NCI-H2081 (cell line): ENCODE results near the gene VSTM2B.

Source experiments
- DNase-seq, 2 experiments: peaks; one replicate each; lab custom pipeline; 2025; lab: John Stamatoyannopoulos, UW

The VSTM2B gene

DNA sequence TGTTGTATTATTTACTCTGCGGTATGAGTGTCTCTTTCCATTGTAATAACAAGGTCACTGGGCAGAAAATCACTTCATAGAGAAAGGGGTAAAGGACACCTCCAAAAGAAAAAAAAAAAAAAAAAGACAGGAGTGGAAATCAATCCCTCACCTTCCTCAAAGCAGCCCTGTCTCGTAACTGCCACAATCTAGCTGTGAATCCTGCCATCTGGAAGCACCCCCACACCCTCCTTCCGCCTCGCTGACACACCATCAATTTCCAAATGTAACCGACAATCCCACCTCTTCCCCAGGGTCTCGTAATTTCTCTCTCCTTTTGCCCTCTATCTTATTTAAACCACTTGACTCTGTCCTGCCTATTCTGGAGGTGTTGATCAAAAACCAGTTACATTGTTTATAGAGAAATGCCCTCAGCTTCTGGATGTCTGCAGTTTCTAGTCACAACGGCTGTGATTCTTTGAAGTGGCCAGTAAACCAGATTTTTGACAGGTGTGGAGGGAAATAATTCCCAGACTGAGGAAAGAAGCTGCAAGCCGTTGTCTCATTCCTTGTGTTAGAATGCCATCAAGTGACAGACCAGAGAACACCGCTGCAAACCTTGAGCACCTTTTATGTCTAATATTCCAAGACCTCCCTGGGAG is 71.2 kb downstream of the VSTM2B start:
- no peak for DNase-seq

DNA sequence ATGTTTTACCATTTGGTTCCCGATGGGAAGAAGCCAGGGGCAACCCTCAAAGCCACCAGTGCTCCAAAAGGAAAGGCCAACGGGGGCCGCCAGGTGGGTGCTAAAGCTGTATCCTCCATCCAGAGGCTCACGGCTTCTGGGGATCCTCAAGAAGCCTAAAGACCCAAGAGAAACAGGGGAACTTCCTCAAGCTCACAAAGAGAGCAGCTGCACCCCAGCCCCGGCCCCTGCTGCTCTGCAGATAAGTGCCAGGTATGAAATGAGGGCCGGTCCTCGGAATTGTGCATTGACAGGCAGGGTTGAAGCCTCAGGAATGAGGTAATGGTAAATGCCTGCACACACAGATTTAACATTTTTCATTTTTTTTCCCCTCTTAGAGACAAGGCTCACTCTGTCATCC is 72.2 kb downstream of the VSTM2B start:
- no peak for DNase-seq

DNA sequence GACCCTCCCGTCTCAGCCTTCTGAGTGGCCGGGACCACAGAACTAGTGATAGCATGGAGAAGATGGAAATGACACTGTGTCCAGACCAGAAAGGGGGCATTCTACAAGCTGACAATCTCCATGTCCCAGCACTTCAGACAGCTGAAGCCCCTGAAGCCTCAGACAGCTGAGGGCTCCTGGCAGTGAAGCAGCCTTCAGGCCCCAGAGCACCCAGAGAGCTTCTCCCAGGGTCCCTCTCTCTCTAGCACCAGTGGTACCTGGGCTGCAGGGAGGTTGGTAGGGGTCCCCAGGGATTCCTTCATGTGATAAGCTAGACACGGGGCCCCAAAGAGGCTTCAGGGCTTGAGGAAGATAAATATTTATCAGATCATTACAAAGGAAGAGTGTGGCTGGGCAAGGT is 72.7 kb downstream of the VSTM2B start:
- DNase-seq: no peak

DNA sequence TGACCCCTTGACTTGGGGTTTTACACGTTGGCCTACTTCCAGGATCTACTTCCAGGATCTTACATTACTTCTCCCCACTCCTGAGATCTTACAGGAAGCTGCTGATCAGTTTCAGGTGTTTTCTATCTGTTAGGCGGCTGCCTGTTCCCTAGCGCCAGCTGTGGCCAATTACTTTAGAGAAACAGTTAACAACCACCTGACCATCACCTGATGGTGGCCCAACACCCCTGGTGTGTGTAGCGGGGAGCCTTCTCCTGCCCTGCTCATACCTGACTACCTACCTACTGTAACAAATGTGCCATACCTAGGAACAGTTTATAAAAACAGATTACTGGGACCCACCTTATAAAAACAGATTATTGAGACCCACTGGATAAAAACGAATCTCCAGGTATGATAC is 77.5 kb downstream of the VSTM2B start:
- DNase-seq: no peak

DNA sequence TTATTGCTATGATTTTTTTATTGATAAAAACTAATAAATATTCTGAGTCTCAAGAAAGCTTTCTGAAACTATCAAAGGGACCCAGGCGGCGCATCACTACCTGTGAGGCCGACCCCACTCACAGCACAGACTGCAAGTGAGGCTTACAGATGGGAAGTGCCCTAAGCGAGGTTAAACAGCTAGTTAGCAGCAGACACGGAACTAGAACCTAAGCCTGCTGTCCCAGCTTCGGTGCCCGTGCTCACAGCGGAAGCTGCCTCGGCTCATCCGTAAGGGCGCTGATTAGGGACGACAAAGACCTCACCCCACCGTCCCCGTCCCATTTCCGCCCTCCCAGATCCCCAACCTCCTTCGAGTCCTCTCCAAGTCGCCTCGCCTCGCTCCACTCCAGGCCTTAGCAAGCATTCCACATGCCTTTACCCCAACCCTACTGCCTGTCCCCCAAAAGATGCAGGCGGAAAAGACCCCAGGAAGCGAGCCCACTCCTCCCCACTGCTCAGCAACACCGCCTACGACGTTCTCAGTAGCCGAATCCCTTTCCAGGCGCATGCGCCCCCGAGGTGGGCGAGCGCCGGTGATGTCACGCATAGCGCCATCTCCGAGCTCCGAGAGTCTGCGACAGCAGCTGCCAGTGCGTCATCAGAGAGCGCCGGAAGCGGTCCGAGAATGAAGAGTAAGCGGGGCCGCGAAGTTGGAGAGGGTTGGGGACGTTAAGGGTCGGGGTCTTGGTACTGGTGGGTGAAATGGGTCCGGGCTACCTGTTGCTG is 80.0 kb downstream of the VSTM2B start, which contains the start of gene POP4:
TSS of gene POP4 (plus strand) at position 631 of the 767 bp plus-strand sequence. CDS start at position 667, 36 bp downstream.
- peak; percentile 93 to 95 for DNase-seq

DNA sequence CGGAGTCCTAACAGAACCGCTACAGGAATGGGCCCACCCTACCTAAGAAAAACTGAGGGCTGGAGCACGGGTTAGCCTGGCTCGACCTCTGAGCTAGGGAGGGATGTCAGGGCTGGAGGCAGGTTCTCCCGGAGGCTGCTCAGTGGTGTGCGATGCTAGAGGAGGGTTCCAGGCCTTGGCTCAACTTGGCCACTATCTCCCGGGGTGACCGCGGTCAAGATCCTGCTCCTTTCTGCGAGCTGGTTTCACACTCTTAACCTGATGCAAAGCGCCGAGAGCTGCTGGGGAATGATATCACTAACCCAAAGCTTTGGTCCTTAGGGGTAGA is 80.6 kb downstream of the VSTM2B start:
- no peak for DNase-seq

DNA sequence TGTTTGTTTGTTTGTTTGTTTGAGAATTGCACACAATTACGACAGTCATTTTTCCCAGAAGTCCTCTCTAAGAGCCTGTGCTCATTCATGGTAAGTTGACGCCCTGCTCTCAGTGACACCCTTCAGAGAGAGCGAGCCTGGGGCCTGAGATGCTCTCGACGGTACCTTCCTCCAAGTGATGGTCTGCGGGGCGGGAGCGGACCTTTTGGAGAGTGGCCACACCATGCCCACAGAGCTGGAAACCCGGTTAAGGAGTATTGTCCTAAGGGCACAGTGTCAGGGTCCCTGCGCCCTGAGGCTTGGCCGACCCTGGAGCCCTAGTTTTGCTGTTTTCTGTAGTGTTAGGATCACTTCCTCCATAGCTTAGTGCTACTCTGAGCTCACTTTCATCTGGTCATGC is 83.8 kb downstream of the VSTM2B start:
- no peak for DNase-seq

DNA sequence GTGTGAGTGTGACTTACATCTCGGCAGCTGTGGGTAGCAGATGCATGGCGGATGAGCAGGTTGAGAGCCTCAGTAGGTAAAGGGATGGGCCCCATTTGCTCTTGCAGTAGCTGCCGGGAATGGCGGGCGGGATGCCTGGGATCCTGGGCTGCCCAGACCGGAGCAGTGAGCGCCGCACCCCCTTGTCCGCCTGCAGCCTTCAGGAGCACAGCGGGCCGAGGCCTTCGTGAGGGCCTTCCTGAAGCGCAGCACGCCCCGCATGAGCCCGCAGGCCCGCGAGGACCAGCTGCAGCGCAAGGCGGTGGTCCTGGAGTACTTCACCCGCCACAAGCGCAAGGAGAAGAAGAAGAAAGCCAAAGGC is 84.4 kb downstream of the VSTM2B start:
- DNase-seq: no peak

DNA sequence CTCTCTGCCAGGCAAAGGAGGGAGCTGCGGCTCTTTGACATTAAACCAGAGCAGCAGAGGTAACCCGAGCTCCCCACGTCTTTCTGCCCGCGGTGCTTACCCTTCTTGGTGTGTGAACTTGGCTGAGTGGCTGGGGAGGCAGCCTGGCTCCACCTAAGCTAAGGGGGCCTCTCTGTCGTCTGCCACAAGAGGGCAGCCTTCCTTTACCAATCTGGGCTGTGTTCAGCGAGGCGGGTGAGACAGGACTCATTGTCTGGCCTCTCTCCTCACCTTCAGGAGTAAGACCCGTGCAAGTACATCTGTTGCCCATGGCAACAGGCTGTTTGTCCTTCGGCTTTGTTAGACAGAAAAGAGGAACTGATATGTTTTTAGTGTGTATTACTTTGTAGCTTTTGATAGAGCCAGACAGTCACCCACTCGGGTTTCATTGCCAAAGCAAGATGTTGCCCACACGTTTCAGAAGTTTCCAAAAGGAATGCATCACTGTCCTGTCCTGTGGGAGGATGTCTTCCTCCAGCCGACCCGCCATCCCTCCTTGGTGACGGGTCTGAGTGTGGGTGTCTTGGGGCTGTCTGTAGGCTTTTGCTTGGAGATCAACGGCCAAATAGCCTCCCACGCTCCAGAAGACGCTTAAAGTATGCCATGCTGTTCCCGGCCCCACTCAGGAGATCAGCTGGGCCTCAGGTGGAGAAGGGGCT is 84.9 kb downstream of the VSTM2B start:
- DNase-seq: peak; percentile 49 to 52

DNA sequence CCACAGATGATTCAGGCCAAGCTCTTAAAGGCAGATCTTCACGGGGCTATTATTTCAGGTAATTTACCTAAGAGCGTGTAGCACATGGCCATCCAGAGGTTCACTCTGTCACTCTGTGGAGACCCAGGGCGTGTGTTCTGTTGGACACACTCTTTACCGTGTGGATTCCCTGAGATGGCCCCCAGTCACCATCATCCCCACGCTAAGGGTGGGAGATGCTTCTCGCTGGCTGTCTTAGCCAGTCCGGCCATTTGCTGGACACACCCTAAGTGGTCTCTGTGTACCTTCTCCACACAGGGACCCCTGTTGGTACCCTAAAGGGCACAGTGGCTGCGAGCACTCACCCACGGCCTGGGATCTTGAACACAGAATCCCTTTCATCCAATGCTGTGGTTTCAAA is 86.3 kb downstream of the VSTM2B start:
- no peak for DNase-seq

DNA sequence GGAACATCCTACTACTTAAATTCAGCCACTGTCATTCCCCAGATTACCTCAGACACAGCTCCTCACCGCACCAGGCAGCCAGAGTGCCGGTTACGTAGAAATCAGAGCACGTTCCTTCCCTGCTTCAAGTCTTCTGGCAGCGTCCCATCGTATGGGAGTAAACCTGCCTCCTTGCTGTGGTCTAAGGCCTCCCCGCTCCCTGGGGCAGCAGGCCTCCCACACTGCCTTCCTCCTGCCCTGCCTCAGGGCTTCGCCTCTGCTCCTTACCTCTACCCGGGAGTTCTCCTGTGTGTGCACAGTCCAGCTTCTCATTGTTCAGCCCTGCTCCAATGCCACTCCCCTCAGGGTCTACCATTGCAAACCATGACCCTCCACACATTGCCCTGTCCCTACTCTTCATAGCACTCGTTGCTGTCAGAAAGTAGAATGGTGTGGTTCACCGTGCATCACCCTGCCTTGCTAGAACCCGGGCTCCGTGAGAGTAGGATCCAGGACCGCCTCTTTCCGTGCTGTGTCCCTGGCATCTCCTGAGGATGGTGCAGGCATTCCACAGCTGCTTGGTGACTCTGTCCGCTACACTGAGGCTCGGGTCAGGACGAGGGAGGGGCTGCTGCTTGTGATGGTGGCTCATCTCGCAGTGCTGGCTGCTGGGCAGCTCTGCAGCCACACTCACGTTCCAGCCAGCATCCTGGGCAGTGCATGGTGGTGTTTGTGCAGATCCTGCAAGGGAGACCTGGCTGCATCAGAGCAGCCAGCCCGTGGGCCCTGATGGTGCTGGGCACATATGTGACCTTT is 87.2 kb downstream of the VSTM2B start:
- DNase-seq: no peak

DNA sequence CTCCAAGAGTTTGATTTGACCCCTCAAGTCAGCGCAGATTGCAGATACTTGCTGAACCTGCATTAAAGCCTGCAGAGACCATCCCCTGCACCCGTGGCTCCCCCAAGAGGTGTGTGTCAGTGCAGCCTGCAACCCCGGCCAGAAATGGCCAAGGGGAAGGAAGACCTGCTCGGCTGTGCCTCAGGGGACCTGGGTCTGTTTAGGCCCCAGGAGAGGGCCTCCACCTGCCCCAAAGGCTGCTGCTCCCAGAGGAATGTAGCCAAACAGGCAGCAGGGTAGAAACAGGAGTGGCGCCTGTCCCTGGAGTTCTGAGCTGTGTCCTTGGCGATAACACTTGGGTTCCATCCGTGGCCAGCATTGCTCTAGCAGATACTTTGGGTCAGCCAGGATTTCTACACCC is 88.3 kb downstream of the VSTM2B start:
- DNase-seq: no peak
